ENCODE results near the gene NCOA1.
"Not testable (repeated sequence)": the region's sequence is repeated elsewhere in the genome, so short reads cannot be mapped to it uniquely, and the experiment has no call there.

The NCOA1 gene

GRCh38 chr2:24463271-24463670 is 27.8 kb upstream of the NCOA1 start:
- FAIRE-seq (no peak), DNase-seq (ENCODE audit: insufficient read length, low spot score) (no peak)
- TF ChIP-seq CTCF (IDR thresholded peaks at IDR 0.05; ENCODE audit: insufficient read depth, missing control alignments) = no peak

- TF ChIP-seq CTCF (IDR thresholded peaks at IDR 0.05; ENCODE audit: insufficient read depth, missing control alignments) = no peak
- DNase-seq (ENCODE audit: insufficient read length, low spot score) = no peak
- no peak for FAIRE-seq
These were observed 23.9 kb upstream of the NCOA1 start for GRCh38 chr2:24466871-24467870.

GRCh38 chr2:24468453-24468852 is 22.6 kb upstream of the NCOA1 start:
- FAIRE-seq = not testable (repeated sequence)

GRCh38 chr2:24469148-24469650 is 21.9 kb upstream of the NCOA1 start:
- no peak for DNase-seq (ENCODE audit: insufficient read length, low spot score)
- TF ChIP-seq CTCF (IDR thresholded peaks at IDR 0.05; ENCODE audit: insufficient read depth, missing control alignments) = no peak
- FAIRE-seq = no peak

More at GRCh38 chr2:24468453-24468852, 22.6 kb upstream of the NCOA1 start:
- DNase-seq (ENCODE audit: insufficient read length, low spot score) = not testable (repeated sequence)

- TF ChIP-seq CTCF (IDR thresholded peaks at IDR 0.05; ENCODE audit: insufficient read depth, missing control alignments) = no peak
- DNase-seq (ENCODE audit: insufficient read length, low spot score) = no peak
- FAIRE-seq = no peak
These were observed 19.4 kb upstream of the NCOA1 start for GRCh38 chr2:24471662-24472061.

- FAIRE-seq (no peak), DNase-seq (ENCODE audit: insufficient read length, low spot score) (no peak)
- TF ChIP-seq CTCF (IDR thresholded peaks at IDR 0.05; ENCODE audit: insufficient read depth, missing control alignments) = no peak
These were observed 18.6 kb upstream of the NCOA1 start for GRCh38 chr2:24472416-24472815.

GRCh38 chr2:24473626-24474025 is 17.4 kb upstream of the NCOA1 start:
- DNase-seq (ENCODE audit: insufficient read length, low spot score) (no peak), FAIRE-seq (no peak)
- TF ChIP-seq CTCF (IDR thresholded peaks at IDR 0.05; ENCODE audit: insufficient read depth, missing control alignments) = no peak

Measured in D721Med (cell line).